ENCODE results near the gene ARHGEF28. TPM values are rescaled to one million over a fixed set of nuclear protein-coding genes. Genes with fewer than 3 reads are reported as not detected.

Gene ARHGEF28
- polyA plus RNA-seq, 1 donor from 2014 or later = not detected

DNA sequence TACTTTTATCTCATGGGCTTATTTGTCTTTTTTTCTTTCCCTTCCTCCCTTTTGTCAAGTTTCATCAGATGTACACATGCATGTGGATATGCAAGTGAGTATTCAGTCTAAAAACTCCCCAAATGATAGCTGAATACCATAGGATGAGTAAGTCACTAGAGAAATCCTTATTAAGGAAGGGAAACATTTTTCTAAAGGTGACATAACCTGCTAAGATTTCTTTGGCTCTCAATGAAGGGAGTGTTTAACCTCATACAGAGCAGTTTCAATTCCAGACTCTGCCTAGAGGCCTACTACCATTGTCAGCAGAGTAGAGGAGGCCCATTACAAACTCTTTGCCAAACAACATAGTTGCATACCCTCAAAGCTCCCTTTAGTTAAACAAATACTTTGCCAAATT is 192.4 kb downstream of the ARHGEF28 start:
- no peak overlapping the region for H3K4me2 ChIP-seq (ENCODE audit: low read length)
- no peaks in the 10 kb centered on the region for H3K36me3 ChIP-seq (ENCODE audit: insufficient read depth, low read length)
- H3K27me3 ChIP-seq (ENCODE audit: insufficient read depth, low read depth, low read length) = no peaks in the 10 kb centered on the region

DNA sequence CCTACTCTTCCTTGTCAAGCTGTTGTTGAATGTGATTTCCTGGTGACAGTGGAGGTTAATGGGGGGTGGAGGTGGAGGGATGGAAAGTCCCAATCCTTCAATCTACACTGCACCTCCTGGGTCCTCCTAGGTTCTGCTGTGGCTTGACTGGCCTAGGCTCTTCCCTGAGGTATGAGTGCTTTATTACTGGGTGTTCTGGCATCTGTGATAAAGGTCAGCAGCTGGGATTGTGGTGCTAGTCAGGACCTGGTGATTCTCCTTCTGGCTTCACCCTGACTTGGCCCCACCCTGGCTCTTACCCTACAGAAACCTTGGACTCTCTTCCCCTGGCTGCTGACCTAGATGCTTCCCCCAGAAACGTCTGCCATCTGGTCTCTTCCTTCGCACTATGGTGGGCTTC is 194.3 kb downstream of the ARHGEF28 start:
- H3K9me2 ChIP-seq (ENCODE audit: insufficient read depth, low read length) = no peaks in the 10 kb centered on the region
- no peak overlapping the region for H3K27ac ChIP-seq (ENCODE audit: low read length)
- no peak overlapping the region for H3K9ac ChIP-seq (ENCODE audit: low read length)
- no peaks in the 10 kb centered on the region for H3K79me2 ChIP-seq (replicated peaks; ENCODE audit: insufficient read depth, low read length)
- H3K4me3 ChIP-seq (ENCODE audit: low read length) = no peak overlapping the region
- H3K4me2 ChIP-seq (ENCODE audit: low read length) = no peak overlapping the region
- no peaks in the 10 kb centered on the region for H4K20me1 ChIP-seq (ENCODE audit: insufficient read depth)
- H3F3A ChIP-seq (ENCODE audit: insufficient read depth, low read length, poor library complexity, severe bottlenecking) = no peaks in the 10 kb centered on the region
- TF ChIP-seq TAF1 (IDR thresholded peaks at IDR 0.05; ENCODE audit: low read depth) (no peak), EP300 (conservative IDR thresholded peaks at IDR 0.05; ENCODE audit: poor library complexity, severe bottlenecking) (no peak), MXI1 (conservative IDR thresholded peaks at IDR 0.05; ENCODE audit: poor library complexity, severe bottlenecking) (no peak), EZH2 (IDR thresholded peaks at IDR 0.05; ENCODE audit: borderline replicate concordance, insufficient read depth, low read length, poor library complexity, severe bottlenecking) (no peak), RAD21 (conservative IDR thresholded peaks at IDR 0.05) (no peak), SMC3 (conservative IDR thresholded peaks at IDR 0.05; ENCODE audit: poor library complexity) (no peak), POLR2AphosphoS5 (IDR thresholded peaks at IDR 0.05) (no peak)
- TF ChIP-seq, protein P1, sequence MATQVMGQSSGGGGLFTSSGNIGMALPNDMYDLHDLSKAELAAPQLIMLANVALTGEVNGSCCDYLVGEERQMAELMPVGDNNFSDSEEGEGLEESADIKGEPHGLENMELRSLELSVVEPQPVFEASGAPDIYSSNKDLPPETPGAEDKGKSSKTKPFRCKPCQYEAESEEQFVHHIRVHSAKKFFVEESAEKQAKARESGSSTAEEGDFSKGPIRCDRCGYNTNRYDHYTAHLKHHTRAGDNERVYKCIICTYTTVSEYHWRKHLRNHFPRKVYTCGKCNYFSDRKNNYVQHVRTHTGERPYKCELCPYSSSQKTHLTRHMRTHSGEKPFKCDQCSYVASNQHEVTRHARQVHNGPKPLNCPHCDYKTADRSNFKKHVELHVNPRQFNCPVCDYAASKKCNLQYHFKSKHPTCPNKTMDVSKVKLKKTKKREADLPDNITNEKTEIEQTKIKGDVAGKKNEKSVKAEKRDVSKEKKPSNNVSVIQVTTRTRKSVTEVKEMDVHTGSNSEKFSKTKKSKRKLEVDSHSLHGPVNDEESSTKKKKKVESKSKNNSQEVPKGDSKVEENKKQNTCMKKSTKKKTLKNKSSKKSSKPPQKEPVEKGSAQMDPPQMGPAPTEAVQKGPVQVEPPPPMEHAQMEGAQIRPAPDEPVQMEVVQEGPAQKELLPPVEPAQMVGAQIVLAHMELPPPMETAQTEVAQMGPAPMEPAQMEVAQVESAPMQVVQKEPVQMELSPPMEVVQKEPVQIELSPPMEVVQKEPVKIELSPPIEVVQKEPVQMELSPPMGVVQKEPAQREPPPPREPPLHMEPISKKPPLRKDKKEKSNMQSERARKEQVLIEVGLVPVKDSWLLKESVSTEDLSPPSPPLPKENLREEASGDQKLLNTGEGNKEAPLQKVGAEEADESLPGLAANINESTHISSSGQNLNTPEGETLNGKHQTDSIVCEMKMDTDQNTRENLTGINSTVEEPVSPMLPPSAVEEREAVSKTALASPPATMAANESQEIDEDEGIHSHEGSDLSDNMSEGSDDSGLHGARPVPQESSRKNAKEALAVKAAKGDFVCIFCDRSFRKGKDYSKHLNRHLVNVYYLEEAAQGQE (IDR thresholded peaks at IDR 0.05; ENCODE audit: borderline replicate concordance) = no peak
- TF ChIP-seq, protein P2, sequence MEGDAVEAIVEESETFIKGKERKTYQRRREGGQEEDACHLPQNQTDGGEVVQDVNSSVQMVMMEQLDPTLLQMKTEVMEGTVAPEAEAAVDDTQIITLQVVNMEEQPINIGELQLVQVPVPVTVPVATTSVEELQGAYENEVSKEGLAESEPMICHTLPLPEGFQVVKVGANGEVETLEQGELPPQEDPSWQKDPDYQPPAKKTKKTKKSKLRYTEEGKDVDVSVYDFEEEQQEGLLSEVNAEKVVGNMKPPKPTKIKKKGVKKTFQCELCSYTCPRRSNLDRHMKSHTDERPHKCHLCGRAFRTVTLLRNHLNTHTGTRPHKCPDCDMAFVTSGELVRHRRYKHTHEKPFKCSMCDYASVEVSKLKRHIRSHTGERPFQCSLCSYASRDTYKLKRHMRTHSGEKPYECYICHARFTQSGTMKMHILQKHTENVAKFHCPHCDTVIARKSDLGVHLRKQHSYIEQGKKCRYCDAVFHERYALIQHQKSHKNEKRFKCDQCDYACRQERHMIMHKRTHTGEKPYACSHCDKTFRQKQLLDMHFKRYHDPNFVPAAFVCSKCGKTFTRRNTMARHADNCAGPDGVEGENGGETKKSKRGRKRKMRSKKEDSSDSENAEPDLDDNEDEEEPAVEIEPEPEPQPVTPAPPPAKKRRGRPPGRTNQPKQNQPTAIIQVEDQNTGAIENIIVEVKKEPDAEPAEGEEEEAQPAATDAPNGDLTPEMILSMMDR (IDR thresholded peaks at IDR 0.05; ENCODE audit: poor library complexity, severe bottlenecking) = no peak
- H3K27me3 ChIP-seq (ENCODE audit: insufficient read depth, low read depth, low read length) = no peaks in the 10 kb centered on the region
- no peaks in the 10 kb centered on the region for H3K9me3 ChIP-seq (ENCODE audit: low read length)
- no peaks in the 10 kb centered on the region for H3K36me3 ChIP-seq (ENCODE audit: insufficient read depth, low read length)
- no peak overlapping the region for H2AFZ ChIP-seq (ENCODE audit: low read depth, low read length)

More for the DNA sequence above, 192.4 kb downstream of the ARHGEF28 start:
- H3K27ac ChIP-seq (ENCODE audit: low read length) = no peak overlapping the region
- no peaks in the 10 kb centered on the region for H3K9me3 ChIP-seq (ENCODE audit: low read length)
- TF ChIP-seq MXI1 (conservative IDR thresholded peaks at IDR 0.05; ENCODE audit: poor library complexity, severe bottlenecking) (no peak), POLR2AphosphoS5 (IDR thresholded peaks at IDR 0.05) (no peak), SMC3 (conservative IDR thresholded peaks at IDR 0.05; ENCODE audit: poor library complexity) (no peak), EP300 (conservative IDR thresholded peaks at IDR 0.05; ENCODE audit: poor library complexity, severe bottlenecking) (no peak), TAF1 (IDR thresholded peaks at IDR 0.05; ENCODE audit: low read depth) (no peak), EZH2 (IDR thresholded peaks at IDR 0.05; ENCODE audit: borderline replicate concordance, insufficient read depth, low read length, poor library complexity, severe bottlenecking) (no peak), RAD21 (conservative IDR thresholded peaks at IDR 0.05) (no peak)
- TF ChIP-seq, protein P2 (IDR thresholded peaks at IDR 0.05; ENCODE audit: poor library complexity, severe bottlenecking) = no peak
- TF ChIP-seq, protein P1 (IDR thresholded peaks at IDR 0.05; ENCODE audit: borderline replicate concordance) = no peak
- H4K20me1 ChIP-seq (ENCODE audit: insufficient read depth) = no peaks in the 10 kb centered on the region
- H3K9me2 ChIP-seq (ENCODE audit: insufficient read depth, low read length) = no peaks in the 10 kb centered on the region
- H3F3A ChIP-seq (ENCODE audit: insufficient read depth, low read length, poor library complexity, severe bottlenecking) = no peaks in the 10 kb centered on the region
- no peak overlapping the region for H3K9ac ChIP-seq (ENCODE audit: low read length)
- H2AFZ ChIP-seq (ENCODE audit: low read depth, low read length) = no peak overlapping the region
- no peak overlapping the region for H3K4me3 ChIP-seq (ENCODE audit: low read length)
- H3K79me2 ChIP-seq (replicated peaks; ENCODE audit: insufficient read depth, low read length) = no peaks in the 10 kb centered on the region

Measured in neural cell (in vitro differentiated cells).